WTC11 (cell line): Measurements from ENCODE around the gene SHISAL1. TPM values are rescaled to one million over a fixed set of nuclear protein-coding genes. Genes with fewer than 3 reads are reported as not detected.

Experiments used
- ATAC-seq: fragments of 200-7000 bp; cut with Tn5 transposase; 2 replicates; pipeline ENCODE4 v1.10.0; 2021; ENCODE audit warnings: mild to moderate bottlenecking, moderate library complexity
- CTCF ChIA-PET: fragments of 300-600 bp; sonication (Branson Sonifier 250); formaldehyde crosslinking; loops from one replicate; lab custom pipeline; 2021; ENCODE audit warnings: antibody characterized with exemption; lab: Charles Lee
- POLR2A ChIA-PET: fragments of 350-600 bp; sonication (Branson Sonifier 250); formaldehyde crosslinking; loops from one replicate; lab custom pipeline; 2021; ENCODE audit warnings: antibody characterized with exemption; lab: Charles Lee
- DNase-seq: peaks from one replicate; pipeline ENCODE4 v3.0.0; 2021; ENCODE audit warnings: low spot score
- H3K27ac Mint-ChIP-seq: 2 replicates; pipeline ENCODE4 v1.8.0; 2021; ENCODE audit warnings: mixed read lengths
- H3K27me3 Mint-ChIP-seq: 2 replicates; pipeline ENCODE4 v1.8.0; 2021; ENCODE audit warnings: low read depth, mild to moderate bottlenecking, moderate library complexity, mixed read lengths
- H3K36me3 Mint-ChIP-seq: 2 replicates; pipeline ENCODE4 v1.8.0; 2021; ENCODE audit warnings: mixed read lengths
- H3K4me1 Mint-ChIP-seq: 2 replicates; pipeline ENCODE4 v1.8.0; 2022; ENCODE audit warnings: mixed read lengths
- H3K4me3 Mint-ChIP-seq: 2 replicates; pipeline ENCODE4 v1.8.0; 2021; ENCODE audit warnings: mild to moderate bottlenecking, moderate library complexity, mixed read lengths
- H3K9me3 Mint-ChIP-seq: 2 replicates; pipeline ENCODE4 v1.8.0; 2021; ENCODE audit warnings: mixed read lengths
- ATF1 ChIP-seq: sonication (generic); formaldehyde crosslinking; IDR thresholded peaks from 2 replicates; pipeline ENCODE4 v1.8.1; 2023; ENCODE audit warnings: mild to moderate bottlenecking, moderate library complexity, missing genetic modification reagents
- ATF3 ChIP-seq: sonication (generic); formaldehyde crosslinking; conservative IDR thresholded peaks from 2 replicates; pipeline ENCODE4 v1.8.1; 2022; ENCODE audit warnings: mild to moderate bottlenecking, missing genetic modification reagents
- ATF6 ChIP-seq: sonication (generic); formaldehyde crosslinking; IDR thresholded peaks from 2 replicates; pipeline ENCODE4 v1.8.1; 2023; ENCODE audit warnings: mild to moderate bottlenecking, missing genetic modification reagents
- CREM ChIP-seq: sonication (generic); formaldehyde crosslinking; IDR thresholded peaks from 2 replicates; pipeline ENCODE4 v1.8.1; 2022; ENCODE audit warnings: mild to moderate bottlenecking, missing genetic modification reagents, moderate library complexity
- ETV6 ChIP-seq: sonication (generic); formaldehyde crosslinking; IDR thresholded peaks from 2 replicates; pipeline ENCODE4 v1.8.1; 2022; ENCODE audit warnings: mild to moderate bottlenecking, missing genetic modification reagents
- FOXJ3 ChIP-seq: sonication (generic); formaldehyde crosslinking; IDR thresholded peaks from 2 replicates; pipeline ENCODE4 v1.9.0; 2021; ENCODE audit warnings: missing genetic modification reagents, mild to moderate bottlenecking, borderline replicate concordance
- GTF2I ChIP-seq: fragments of 250-450 bp; sonication (Bioruptor Pico); conservative IDR thresholded peaks from 2 replicates; pipeline ENCODE4 v1.4.0; 2021; ENCODE audit warnings: mild to moderate bottlenecking
- HMGA2 ChIP-seq: fragments of 250-450 bp; sonication (Bioruptor Pico); IDR thresholded peaks from 2 replicates; pipeline ENCODE4 v1.4.0; 2021; ENCODE audit warnings: mild to moderate bottlenecking, moderate library complexity
- JUN ChIP-seq: sonication (generic); formaldehyde crosslinking; IDR thresholded peaks from 2 replicates; pipeline ENCODE4 v1.8.0; 2023; ENCODE audit warnings: mild to moderate bottlenecking, missing genetic modification reagents
- PREB ChIP-seq: sonication (generic); formaldehyde crosslinking; IDR thresholded peaks from 2 replicates; pipeline ENCODE4 v1.8.1; 2022; ENCODE audit warnings: mild to moderate bottlenecking, missing genetic modification reagents, moderate library complexity, borderline replicate concordance
- SMAD3 ChIP-seq: sonication (generic); formaldehyde crosslinking; IDR thresholded peaks from 2 replicates; pipeline ENCODE4 v1.8.0; 2022; ENCODE audit warnings: missing genetic modification reagents, mild to moderate bottlenecking, borderline replicate concordance
- SOX15 ChIP-seq: fragments of 250-450 bp; sonication (Bioruptor Pico); IDR thresholded peaks from 2 replicates; pipeline ENCODE4 v1.9.0; 2021; ENCODE audit warnings: mild to moderate bottlenecking
- TEAD4 ChIP-seq: sonication (generic); formaldehyde crosslinking; IDR thresholded peaks from 2 replicates; pipeline ENCODE4 v1.8.0; 2022; ENCODE audit warnings: mild to moderate bottlenecking, missing genetic modification reagents
- USF1 ChIP-seq: sonication (generic); formaldehyde crosslinking; IDR thresholded peaks from 2 replicates; pipeline ENCODE4 v1.8.0; 2022; ENCODE audit warnings: mild to moderate bottlenecking, missing genetic modification reagents
- ZNF121 ChIP-seq: sonication (generic); formaldehyde crosslinking; IDR thresholded peaks from 2 replicates; pipeline ENCODE4 v1.8.0; 2023; ENCODE audit warnings: missing genetic modification reagents
- ZNF232 ChIP-seq: sonication (generic); formaldehyde crosslinking; IDR thresholded peaks from 2 replicates; pipeline ENCODE4 v1.8.0; 2022; ENCODE audit warnings: mild to moderate bottlenecking, missing genetic modification reagents
- ZNF263 ChIP-seq: sonication (generic); formaldehyde crosslinking; IDR thresholded peaks from 2 replicates; pipeline ENCODE4 v1.8.1; 2022; ENCODE audit warnings: low read depth, mild to moderate bottlenecking, moderate library complexity, missing genetic modification reagents
- ZNF317 ChIP-seq: sonication (generic); formaldehyde crosslinking; IDR thresholded peaks from 2 replicates; pipeline ENCODE4 v1.8.1; 2023; ENCODE audit warnings: low read depth, mild to moderate bottlenecking, moderate library complexity, missing genetic modification reagents, borderline replicate concordance
- ZNF671 ChIP-seq: fragments of 250-450 bp; sonication (Bioruptor Pico); IDR thresholded peaks from 2 replicates; pipeline ENCODE4 v1.8.0; 2021; ENCODE audit warnings: mild to moderate bottlenecking
- total RNA-seq: library from RNA; stranded (reverse); gene quantifications from 3 replicates; pipeline ENCODE4 v1.2.3, GENCODE V29; 2021
- TF ChIP-seq, protein P1 (sequence below): sonication (generic); formaldehyde crosslinking; IDR thresholded peaks from 2 replicates; pipeline ENCODE4 v1.8.1; 2023; ENCODE audit warnings: mild to moderate bottlenecking, missing genetic modification reagents, borderline replicate concordance
- TF ChIP-seq, protein P2 (sequence below): sonication (generic); formaldehyde crosslinking; conservative IDR thresholded peaks from 2 replicates; pipeline ENCODE4 v1.8.1; 2023; ENCODE audit warnings: mild to moderate bottlenecking, low read depth, missing genetic modification reagents, moderate library complexity
- TF ChIP-seq, protein P3 (sequence below): fragments of 250-450 bp; sonication (Bioruptor Pico); IDR thresholded peaks from 2 replicates; pipeline ENCODE4 v2.1.2; 2022; ENCODE audit warnings: mild to moderate bottlenecking, moderate library complexity

Gene SHISAL1
- total RNA-seq, 1 experiment from 2014 or later = 2.7 TPM

DNA sequence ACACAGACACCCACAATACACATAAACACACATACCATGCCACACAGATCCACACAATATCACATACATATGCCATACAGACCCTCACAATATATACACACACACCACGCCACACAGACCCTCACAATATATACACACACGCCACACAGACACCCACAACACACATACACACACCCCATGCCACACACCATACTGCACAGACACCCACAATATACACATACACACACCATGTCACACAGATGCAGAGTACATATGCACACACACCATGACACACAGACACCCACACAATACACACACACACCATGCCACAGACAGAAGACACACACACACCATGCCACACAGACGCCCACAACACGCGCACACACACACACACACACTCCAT, 43.6 kb downstream of the SHISAL1 start (continued):
- TF ChIP-seq, protein P1, sequence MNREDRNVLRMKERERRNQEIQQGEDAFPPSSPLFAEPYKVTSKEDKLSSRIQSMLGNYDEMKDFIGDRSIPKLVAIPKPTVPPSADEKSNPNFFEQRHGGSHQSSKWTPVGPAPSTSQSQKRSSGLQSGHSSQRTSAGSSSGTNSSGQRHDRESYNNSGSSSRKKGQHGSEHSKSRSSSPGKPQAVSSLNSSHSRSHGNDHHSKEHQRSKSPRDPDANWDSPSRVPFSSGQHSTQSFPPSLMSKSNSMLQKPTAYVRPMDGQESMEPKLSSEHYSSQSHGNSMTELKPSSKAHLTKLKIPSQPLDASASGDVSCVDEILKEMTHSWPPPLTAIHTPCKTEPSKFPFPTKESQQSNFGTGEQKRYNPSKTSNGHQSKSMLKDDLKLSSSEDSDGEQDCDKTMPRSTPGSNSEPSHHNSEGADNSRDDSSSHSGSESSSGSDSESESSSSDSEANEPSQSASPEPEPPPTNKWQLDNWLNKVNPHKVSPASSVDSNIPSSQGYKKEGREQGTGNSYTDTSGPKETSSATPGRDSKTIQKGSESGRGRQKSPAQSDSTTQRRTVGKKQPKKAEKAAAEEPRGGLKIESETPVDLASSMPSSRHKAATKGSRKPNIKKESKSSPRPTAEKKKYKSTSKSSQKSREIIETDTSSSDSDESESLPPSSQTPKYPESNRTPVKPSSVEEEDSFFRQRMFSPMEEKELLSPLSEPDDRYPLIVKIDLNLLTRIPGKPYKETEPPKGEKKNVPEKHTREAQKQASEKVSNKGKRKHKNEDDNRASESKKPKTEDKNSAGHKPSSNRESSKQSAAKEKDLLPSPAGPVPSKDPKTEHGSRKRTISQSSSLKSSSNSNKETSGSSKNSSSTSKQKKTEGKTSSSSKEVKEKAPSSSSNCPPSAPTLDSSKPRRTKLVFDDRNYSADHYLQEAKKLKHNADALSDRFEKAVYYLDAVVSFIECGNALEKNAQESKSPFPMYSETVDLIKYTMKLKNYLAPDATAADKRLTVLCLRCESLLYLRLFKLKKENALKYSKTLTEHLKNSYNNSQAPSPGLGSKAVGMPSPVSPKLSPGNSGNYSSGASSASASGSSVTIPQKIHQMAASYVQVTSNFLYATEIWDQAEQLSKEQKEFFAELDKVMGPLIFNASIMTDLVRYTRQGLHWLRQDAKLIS (CRISPR knock-in tag) = no peak
- no peak for TF ChIP-seq PREB (CRISPR knock-in tag)
- TF ChIP-seq CREM (CRISPR knock-in tag) = no peak
- TF ChIP-seq GTF2I (CRISPR knock-in tag) = no peak
- no peak for TF ChIP-seq FOXJ3
- no peak for TF ChIP-seq HMGA2 (CRISPR knock-in tag)
- no peak for TF ChIP-seq ZNF263 (CRISPR knock-in tag)
- no peak for TF ChIP-seq ETV6
- TF ChIP-seq ZNF671 (CRISPR knock-in tag) = no peak
- TF ChIP-seq, all 79 proteins: peak for 0

- no peak for ATAC-seq
- Mint-ChIP-seq H3K4me1 (peaks cover 14% of the 10 kb centered on the region), H3K9me3 (peaks cover 10% of the 10 kb centered on the region), H3K27me3 (no peaks in the 10 kb centered on the region), H3K4me3 (no peak overlapping the region), H3K27ac (no peak overlapping the region; the same call in 1 of the 2 replicates), H3K36me3 (0 out of 2 replicates have a peak, but pooled peaks cover 3% of the 10 kb centered on the region)
- no peak for DNase-seq
- CTCF ChIA-PET = no interaction called here
- TF ChIP-seq USF1 (CRISPR knock-in tag) = no peak
- no peak for TF ChIP-seq JUN
- TF ChIP-seq TEAD4 (CRISPR knock-in tag) = no peak
- TF ChIP-seq, protein P2, sequence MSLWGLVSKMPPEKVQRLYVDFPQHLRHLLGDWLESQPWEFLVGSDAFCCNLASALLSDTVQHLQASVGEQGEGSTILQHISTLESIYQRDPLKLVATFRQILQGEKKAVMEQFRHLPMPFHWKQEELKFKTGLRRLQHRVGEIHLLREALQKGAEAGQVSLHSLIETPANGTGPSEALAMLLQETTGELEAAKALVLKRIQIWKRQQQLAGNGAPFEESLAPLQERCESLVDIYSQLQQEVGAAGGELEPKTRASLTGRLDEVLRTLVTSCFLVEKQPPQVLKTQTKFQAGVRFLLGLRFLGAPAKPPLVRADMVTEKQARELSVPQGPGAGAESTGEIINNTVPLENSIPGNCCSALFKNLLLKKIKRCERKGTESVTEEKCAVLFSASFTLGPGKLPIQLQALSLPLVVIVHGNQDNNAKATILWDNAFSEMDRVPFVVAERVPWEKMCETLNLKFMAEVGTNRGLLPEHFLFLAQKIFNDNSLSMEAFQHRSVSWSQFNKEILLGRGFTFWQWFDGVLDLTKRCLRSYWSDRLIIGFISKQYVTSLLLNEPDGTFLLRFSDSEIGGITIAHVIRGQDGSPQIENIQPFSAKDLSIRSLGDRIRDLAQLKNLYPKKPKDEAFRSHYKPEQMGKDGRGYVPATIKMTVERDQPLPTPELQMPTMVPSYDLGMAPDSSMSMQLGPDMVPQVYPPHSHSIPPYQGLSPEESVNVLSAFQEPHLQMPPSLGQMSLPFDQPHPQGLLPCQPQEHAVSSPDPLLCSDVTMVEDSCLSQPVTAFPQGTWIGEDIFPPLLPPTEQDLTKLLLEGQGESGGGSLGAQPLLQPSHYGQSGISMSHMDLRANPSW (CRISPR knock-in tag) = no peak
- TF ChIP-seq ZNF317 (CRISPR knock-in tag) = no peak
- TF ChIP-seq ZNF121 (CRISPR knock-in tag) = no peak
- TF ChIP-seq ATF1 (CRISPR knock-in tag) = no peak
- POLR2A ChIA-PET = no interaction called here
Measured at GRCh38 chr22:44268431-44269116, 44.2 kb downstream of the SHISAL1 start.

GRCh38 chr22:44267856-44268255, 44.9 kb downstream of the SHISAL1 start:
- Mint-ChIP-seq H3K27me3 (no peaks in the 10 kb centered on the region), H3K36me3 (0 out of 2 replicates have a peak, but pooled peaks cover 6% of the 10 kb centered on the region), H3K9me3 (peaks cover 15% of the 10 kb centered on the region), H3K4me1 (peaks cover 11% of the 10 kb centered on the region), H3K4me3 (no peak overlapping the region), H3K27ac (no peak overlapping the region)
- ChIA-PET POLR2A (no interaction called here), CTCF (no interaction called here)
- no peak for DNase-seq
- no peak for ATAC-seq
- no peak for TF ChIP-seq ZNF232 (CRISPR knock-in tag)
- TF ChIP-seq SMAD3 (CRISPR knock-in tag) = no peak
- no peak for TF ChIP-seq ATF6
- TF ChIP-seq ATF3 = no peak
- TF ChIP-seq, protein P3, sequence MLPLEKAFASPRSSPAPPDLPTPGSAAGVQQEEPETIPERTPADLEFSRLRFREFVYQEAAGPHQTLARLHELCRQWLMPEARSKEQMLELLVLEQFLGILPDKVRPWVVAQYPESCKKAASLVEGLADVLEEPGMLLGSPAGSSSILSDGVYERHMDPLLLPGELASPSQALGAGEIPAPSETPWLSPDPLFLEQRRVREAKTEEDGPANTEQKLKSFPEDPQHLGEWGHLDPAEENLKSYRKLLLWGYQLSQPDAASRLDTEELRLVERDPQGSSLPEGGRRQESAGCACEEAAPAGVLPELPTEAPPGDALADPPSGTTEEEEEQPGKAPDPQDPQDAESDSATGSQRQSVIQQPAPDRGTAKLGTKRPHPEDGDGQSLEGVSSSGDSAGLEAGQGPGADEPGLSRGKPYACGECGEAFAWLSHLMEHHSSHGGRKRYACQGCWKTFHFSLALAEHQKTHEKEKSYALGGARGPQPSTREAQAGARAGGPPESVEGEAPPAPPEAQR = no peak
- TF ChIP-seq SOX15 = no peak
